GM12874 (cell line): ENCODE results near the gene NTRK3.

Experiments
- TF ChIP-seq, protein P1 (sequence below): IDR thresholded peaks from 2 replicates; pipeline ENCODE4 v1.5.1; 2011; ENCODE audit warnings: low read depth, mild to moderate bottlenecking, control low read depth, low read length, moderate library complexity; ENCODE audit not compliant: insufficient read depth

Gene NTRK3

DNA sequence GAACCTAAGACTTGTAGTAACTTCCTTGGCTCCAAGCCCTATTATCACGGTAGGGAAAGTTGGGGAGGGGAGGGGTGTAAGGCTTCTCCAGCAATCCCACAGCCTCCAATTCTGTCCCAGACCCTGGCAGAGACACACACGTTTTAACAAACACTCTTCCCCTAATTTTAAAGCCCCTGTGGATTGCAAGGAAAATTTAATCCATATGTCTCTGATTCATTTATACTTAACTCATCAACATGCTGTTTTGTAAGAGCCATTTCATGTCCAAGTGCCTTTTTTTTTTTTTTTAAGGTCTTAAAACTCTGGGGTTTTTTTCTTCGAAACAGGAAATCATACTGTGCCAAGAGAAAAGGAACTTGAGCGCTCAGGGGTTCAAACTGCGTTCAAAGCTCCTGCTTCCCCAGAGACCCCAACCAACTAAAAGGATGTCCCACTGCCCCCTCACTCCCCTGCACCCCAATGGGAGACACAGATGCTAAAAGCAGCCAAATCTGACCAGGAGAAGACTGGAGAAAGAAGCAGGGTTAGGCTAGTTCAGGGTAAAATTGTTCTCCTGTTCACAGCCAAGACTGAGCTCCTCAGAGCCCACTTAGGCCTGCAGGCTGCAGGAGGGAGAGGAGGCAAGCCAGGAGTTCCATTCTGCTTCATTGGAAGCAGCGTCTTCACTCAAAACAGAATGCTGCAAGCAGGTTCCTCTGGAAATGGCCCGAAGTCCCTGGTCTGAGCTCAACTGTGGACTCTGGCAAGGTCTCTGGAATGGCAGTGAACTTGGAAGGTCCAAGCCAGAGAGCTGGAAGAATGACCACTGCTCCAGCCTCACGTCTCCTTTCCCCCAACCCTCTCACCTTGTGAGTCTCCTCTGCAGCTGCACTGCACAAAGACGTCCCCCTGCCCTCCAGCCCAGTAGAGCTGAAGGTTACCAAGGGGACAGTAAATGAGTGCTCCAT lies 172.5 kb downstream of the NTRK3 start:
- TF ChIP-seq, protein P1, sequence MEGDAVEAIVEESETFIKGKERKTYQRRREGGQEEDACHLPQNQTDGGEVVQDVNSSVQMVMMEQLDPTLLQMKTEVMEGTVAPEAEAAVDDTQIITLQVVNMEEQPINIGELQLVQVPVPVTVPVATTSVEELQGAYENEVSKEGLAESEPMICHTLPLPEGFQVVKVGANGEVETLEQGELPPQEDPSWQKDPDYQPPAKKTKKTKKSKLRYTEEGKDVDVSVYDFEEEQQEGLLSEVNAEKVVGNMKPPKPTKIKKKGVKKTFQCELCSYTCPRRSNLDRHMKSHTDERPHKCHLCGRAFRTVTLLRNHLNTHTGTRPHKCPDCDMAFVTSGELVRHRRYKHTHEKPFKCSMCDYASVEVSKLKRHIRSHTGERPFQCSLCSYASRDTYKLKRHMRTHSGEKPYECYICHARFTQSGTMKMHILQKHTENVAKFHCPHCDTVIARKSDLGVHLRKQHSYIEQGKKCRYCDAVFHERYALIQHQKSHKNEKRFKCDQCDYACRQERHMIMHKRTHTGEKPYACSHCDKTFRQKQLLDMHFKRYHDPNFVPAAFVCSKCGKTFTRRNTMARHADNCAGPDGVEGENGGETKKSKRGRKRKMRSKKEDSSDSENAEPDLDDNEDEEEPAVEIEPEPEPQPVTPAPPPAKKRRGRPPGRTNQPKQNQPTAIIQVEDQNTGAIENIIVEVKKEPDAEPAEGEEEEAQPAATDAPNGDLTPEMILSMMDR: no peak

DNA sequence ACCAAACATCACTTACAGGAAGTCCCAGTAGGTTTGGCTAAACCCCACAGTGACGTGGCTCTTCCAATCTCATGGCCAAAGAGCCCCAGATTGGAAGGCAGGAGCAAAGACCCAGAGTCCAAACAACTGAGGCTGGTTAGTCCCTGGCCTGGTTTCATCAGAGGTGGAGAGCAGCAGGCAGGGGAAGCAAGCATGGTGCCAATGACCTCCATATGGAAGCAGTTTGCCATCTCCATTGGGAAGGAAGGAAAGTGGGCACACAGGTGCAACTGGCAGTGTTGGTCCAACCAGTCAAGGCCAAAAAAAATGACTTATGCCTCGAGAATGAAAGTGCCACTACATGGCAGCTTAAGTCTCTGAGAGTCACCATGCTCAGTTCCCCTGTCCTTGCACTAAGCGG lies 175.9 kb downstream of the NTRK3 start:
- TF ChIP-seq, protein P1: no peak

DNA sequence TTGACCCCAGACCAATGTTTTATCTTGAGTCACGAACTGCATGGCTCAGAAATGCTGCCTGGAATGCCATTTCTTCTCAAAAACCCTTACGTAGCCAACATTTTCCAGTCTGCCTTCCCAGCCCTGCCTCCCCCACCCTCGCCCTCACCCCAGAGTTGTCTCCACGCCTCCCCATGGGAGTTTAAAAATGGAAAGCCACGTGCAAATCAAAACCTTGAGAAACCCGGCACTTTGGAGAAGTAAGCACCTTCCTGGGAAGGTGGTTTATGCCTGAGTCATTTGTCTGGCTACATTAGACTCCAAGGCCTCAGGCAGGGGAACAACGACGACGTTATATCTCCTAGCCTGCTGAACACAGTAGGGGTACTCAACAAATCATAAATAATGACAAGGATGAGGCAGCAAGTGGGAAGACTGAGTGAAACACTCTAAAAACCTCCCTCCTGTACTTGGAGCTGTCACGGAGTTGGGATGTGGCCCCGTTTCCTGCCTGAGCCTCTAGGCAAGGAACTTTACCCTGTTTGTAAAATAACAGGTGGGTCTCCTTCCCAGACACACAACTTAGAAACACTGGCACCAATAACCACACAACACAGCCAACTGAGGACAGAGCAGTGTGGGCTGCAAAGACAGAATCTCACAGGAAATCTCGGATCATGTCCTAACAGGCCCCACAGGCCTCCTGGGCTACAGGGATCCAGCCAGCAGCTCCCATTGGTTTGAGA lies 179.1 kb downstream of the NTRK3 start:
- TF ChIP-seq, protein P1: no peak

DNA sequence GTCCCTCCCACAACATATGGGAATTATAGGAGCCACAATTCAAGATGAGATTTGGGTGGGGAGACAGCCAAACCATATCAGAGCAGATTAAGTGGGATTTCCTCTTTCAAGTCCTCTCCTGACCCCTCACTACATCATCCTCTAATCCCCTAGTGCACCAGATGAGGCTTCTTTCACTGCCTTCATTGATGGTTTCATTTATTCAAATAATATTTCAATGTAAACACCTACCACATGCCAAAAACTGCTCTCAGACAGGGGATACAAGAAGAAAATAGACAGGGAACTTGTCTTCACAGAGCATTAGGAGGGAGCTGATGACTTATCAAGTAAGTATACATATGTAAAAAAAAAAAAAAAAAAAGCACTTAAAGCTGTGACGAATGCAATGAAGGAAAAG lies 180.2 kb downstream of the NTRK3 start:
- TF ChIP-seq, protein P1: no peak

DNA sequence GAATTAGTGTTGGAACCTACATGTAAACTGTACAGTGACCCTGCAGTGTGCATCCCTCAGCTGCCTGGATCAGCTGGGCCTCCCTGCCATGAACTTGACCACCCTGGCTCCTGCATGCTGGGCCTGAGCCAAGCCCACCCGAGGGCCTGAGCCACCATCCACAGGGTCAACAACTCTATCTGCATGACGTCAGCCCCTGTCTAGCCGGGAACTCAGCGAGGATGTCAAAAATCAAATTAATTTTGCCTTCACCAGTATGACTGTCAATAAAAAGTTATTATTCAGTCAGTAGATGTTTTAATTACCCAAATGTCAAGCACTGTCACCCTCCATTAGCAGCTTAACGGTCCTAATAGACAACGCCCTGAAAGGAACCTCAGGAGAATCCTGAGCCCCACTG lies 181.4 kb downstream of the NTRK3 start:
- TF ChIP-seq, protein P1: no peak

DNA sequence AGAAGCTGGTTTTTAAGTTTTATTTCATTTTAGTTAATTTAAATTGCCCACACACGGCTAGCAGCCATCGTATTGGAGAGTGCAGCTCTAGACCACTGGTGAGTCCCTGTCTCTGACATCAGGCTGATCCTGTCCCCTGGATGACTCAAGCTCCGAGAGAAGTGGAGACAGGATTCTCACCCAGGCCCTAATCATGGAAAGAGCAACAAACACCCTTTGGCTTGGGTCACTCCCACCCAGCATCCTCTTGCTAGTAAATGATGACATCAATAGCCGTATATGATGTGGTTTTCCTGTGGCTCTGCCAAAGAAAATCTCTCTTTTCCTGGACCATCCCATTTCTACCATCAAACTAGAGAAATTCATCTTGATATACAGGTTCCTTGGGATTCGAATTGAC lies 182.2 kb downstream of the NTRK3 start:
- TF ChIP-seq, protein P1: no peak

DNA sequence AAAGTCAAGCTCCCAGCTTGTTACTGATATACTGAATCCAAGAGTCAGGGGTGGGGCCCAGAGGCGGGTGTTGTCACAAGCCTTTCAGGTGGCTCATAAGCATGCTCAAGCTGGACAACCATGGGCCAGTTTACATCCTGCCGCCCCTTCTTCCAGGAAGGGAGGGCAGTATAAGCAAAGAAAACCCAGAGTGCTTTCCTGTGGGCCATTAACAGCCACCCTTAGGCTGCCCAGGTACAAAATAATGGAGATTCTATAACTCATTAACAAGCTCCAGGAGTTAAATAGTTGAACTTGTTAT lies 183.2 kb downstream of the NTRK3 start:
- TF ChIP-seq, protein P1: no peak
